Panc1 (cell line): ENCODE results near the gene IQCF6.

ENCODE experiments used
- CTCF ChIP-seq: fragments of 450-650 bp; IDR thresholded peaks from 2 replicates; pipeline ENCODE4 v1.5.1; 2017; ENCODE audit warnings: mild to moderate bottlenecking
- POLR2AphosphoS5 ChIP-seq: IDR thresholded peaks from 2 replicates; pipeline ENCODE4 v1.6.1; 2012; ENCODE audit warnings: mild to moderate bottlenecking, low read depth, low read length, moderate library complexity
- REST ChIP-seq, 2 experiments: IDR thresholded peaks; 2 replicates each; pipeline ENCODE4 v1.6.1; 2011 to 2012; ENCODE audit warnings: low read depth in 2 of 2, control low read depth in 1 of 2, low read length in 1 of 2, mild to moderate bottlenecking in 1 of 2, moderate library complexity in 1 of 2; ENCODE audit not compliant: insufficient read depth in 1 of 2
- TCF7L2 ChIP-seq: IDR thresholded peaks from 2 replicates; pipeline ENCODE4 v1.6.1; 2011; ENCODE audit warnings: mild to moderate bottlenecking, low read depth, low read length, inconsistent platforms

GRCh38 chr3:51748327-51748726, 30.7 kb downstream of the IQCF6 start:
- TF ChIP-seq POLR2AphosphoS5 (no peak), CTCF (no peak), TCF7L2 (no peak), REST (IDR thresholded peaks at IDR 0.05; ENCODE audit: insufficient read depth in 1 of 2, low read depth in 2 of 2, low read length in 1 of 2) (no peak)
